Thyroid gland (tissue), 4 donors: ENCODE measurements around the gene NRDC.

Source experiments
- POLR2A ChIP-seq, 2 donors: fragments of 450-650 bp; IDR thresholded peaks; one replicate each; pipeline ENCODE4 v1.6.1; 2017; ENCODE audit warnings: antibody characterized with exemption in 2 of 2, mild to moderate bottlenecking in 2 of 2, moderate library complexity in 1 of 2
- TF ChIP-seq, protein P1 (sequence below), 6 experiments: fragments of 200-600 bp in 3 of 6; fragments of 450-650 bp in 3 of 6; sonication (generic) in 3 of 6; IDR thresholded peaks; one replicate each; pipeline ENCODE4 v1.5.1; 2016 to 2019; ENCODE audit warnings: antibody characterized with exemption in 6 of 6, mild to moderate bottlenecking in 2 of 6, inconsistent platforms in 1 of 6, moderate library complexity in 1 of 6

DNA sequence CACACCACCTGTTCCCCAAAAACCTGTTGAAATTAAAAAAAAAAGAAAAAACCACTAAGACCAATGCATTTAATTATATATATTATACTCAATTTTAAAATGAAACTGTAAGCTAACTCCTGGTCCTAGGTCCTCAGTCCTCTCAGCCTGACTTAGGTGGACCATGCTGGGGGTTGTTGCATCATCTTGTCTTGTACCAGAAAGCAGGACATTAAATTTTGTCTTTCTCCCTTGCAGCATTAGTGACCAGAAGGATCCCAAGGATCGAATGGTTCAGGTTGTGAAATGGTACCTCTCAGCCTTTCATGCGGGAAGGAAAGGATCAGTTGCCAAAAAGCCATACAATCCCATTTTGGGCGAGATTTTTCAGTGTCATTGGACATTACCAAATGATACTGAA lies 97.6 kb downstream of the NRDC start:
- TF ChIP-seq, protein P1, sequence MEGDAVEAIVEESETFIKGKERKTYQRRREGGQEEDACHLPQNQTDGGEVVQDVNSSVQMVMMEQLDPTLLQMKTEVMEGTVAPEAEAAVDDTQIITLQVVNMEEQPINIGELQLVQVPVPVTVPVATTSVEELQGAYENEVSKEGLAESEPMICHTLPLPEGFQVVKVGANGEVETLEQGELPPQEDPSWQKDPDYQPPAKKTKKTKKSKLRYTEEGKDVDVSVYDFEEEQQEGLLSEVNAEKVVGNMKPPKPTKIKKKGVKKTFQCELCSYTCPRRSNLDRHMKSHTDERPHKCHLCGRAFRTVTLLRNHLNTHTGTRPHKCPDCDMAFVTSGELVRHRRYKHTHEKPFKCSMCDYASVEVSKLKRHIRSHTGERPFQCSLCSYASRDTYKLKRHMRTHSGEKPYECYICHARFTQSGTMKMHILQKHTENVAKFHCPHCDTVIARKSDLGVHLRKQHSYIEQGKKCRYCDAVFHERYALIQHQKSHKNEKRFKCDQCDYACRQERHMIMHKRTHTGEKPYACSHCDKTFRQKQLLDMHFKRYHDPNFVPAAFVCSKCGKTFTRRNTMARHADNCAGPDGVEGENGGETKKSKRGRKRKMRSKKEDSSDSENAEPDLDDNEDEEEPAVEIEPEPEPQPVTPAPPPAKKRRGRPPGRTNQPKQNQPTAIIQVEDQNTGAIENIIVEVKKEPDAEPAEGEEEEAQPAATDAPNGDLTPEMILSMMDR (IDR thresholded peaks at IDR 0.05) = no peak
- TF ChIP-seq POLR2A (IDR thresholded peaks at IDR 0.05) = no peak
